SU-DHL-6 (cell line): ENCODE results near the gene CACNA1B.

ENCODE experiments used
- H2AFZ ChIP-seq: fragments of 200-600 bp; sonication (generic); 2 replicates; pipeline ENCODE4 v1.6.1; 2014; ENCODE audit warnings: low read depth, mild to moderate bottlenecking, moderate library complexity, mixed read lengths, antibody characterized with exemption, low read length; ENCODE audit not compliant: severe bottlenecking
- H3F3A ChIP-seq: fragments of 200-600 bp; shearing (Covaris generic); 2 replicates; pipeline ENCODE4 v1.6.0; 2016; ENCODE audit warnings: antibody characterized with exemption, mild to moderate bottlenecking; ENCODE audit not compliant: insufficient read depth
- H3K27ac ChIP-seq: fragments of 200-600 bp; sonication (generic); 2 replicates; pipeline ENCODE4 v1.5.1; 2016; ENCODE audit warnings: low read depth, mild to moderate bottlenecking, low read length, moderate library complexity, mixed read lengths
- H3K27me3 ChIP-seq: fragments of 200-600 bp; sonication (generic), shearing (Covaris generic); 2 replicates; pipeline ENCODE4 v1.6.0; 2014; ENCODE audit warnings: mild to moderate bottlenecking, low read length
- H3K36me3 ChIP-seq: fragments of 200-600 bp; sonication (generic); 2 replicates; pipeline ENCODE4 v1.6.1; 2014; ENCODE audit warnings: mild to moderate bottlenecking, low read length, mixed read lengths
- H3K4me2 ChIP-seq: fragments of 300-600, 200-600 bp; shearing (Covaris generic), sonication (generic); 2 replicates; pipeline ENCODE4 v1.6.0; 2014; ENCODE audit warnings: low read length, low read depth, mild to moderate bottlenecking; ENCODE audit not compliant: poor library complexity, severe bottlenecking
- H3K4me3 ChIP-seq: fragments of 200-600 bp; sonication (generic); 2 replicates; pipeline ENCODE4 v1.5.1; 2014; ENCODE audit warnings: antibody characterized with exemption, low read length, mild to moderate bottlenecking, mixed read lengths; ENCODE audit not compliant: insufficient read depth, poor library complexity, severe bottlenecking
- H3K79me2 ChIP-seq: fragments of 200-600 bp; sonication (generic); 2 replicates; pipeline ENCODE4 v1.6.1; 2014; ENCODE audit warnings: mild to moderate bottlenecking, low read length, moderate library complexity; ENCODE audit not compliant: insufficient read depth
- H3K9ac ChIP-seq: fragments of 200-600 bp; sonication (generic); 2 replicates; pipeline ENCODE4 v1.7.0; 2014; ENCODE audit warnings: mild to moderate bottlenecking, low read length
- H3K9me2 ChIP-seq: fragments of 200-600 bp; sonication (generic); replicated peaks from 2 replicates; pipeline ENCODE4 v1.6.1; 2014; ENCODE audit warnings: low read length; ENCODE audit not compliant: insufficient read depth
- H3K9me3 ChIP-seq: fragments of 200-600 bp; sonication (generic); 2 replicates; pipeline ENCODE4 v1.6.1; 2014; ENCODE audit warnings: low read length, mixed read lengths; ENCODE audit not compliant: insufficient read depth
- H4K20me1 ChIP-seq: fragments of 200-600 bp; sonication (generic); 2 replicates; pipeline ENCODE4 v1.6.1; 2014; ENCODE audit warnings: low read depth, mild to moderate bottlenecking, antibody characterized with exemption, low read length, moderate library complexity, mixed read lengths
- CTCF ChIP-seq: fragments of 200-600 bp; sonication (generic); IDR thresholded peaks from one replicate; pipeline ENCODE4 v1.5.1; 2017; ENCODE audit warnings: antibody characterized with exemption, mild to moderate bottlenecking, low read length, moderate library complexity; ENCODE audit not compliant: insufficient read depth, poor library complexity, severe bottlenecking
- EZH2phosphoT487 ChIP-seq: fragments of 200-600 bp; sonication (generic), shearing (Covaris generic); conservative IDR thresholded peaks from 2 replicates; pipeline ENCODE4 v1.6.1; 2018; ENCODE audit warnings: mild to moderate bottlenecking, antibody characterized with exemption, low read length, moderate library complexity, mixed read lengths

Gene CACNA1B

GRCh38 chr9:138073408-138073807 is 195.8 kb downstream of the CACNA1B start:
- no peaks in the 10 kb centered on the region for H3K36me3 ChIP-seq
- H3K27ac ChIP-seq: no peak overlapping the region
- H3K9me2 ChIP-seq: no peaks in the 10 kb centered on the region
- H3K9me3 ChIP-seq: no peaks in the 10 kb centered on the region
- H3K9ac ChIP-seq: no peak overlapping the region
- no peak overlapping the region for H2AFZ ChIP-seq
- H3F3A ChIP-seq: no peaks in the 10 kb centered on the region
- no peaks in the 10 kb centered on the region for H4K20me1 ChIP-seq
- H3K79me2 ChIP-seq: no peaks in the 10 kb centered on the region
- TF ChIP-seq EZH2phosphoT487 (no peak), CTCF (no peak)
- no peak overlapping the region for H3K4me2 ChIP-seq
- no peak overlapping the region for H3K4me3 ChIP-seq
- H3K27me3 ChIP-seq: no peaks in the 10 kb centered on the region

- Histone ChIP-seq H3K36me3 (no peaks in the 10 kb centered on the region), H3K9me3 (no peaks in the 10 kb centered on the region), H3F3A (no peaks in the 10 kb centered on the region), H4K20me1 (no peaks in the 10 kb centered on the region), H2AFZ (no peak overlapping the region), H3K4me2 (no peak overlapping the region), H3K27me3 (no peaks in the 10 kb centered on the region), H3K9ac (no peak overlapping the region), H3K4me3 (no peak overlapping the region), H3K9me2 (no peaks in the 10 kb centered on the region), H3K79me2 (no peaks in the 10 kb centered on the region), H3K27ac (no peak overlapping the region)
- TF ChIP-seq EZH2phosphoT487 (no peak), CTCF (no peak)
These were observed 196.2 kb downstream of the CACNA1B start for GRCh38 chr9:138073808-138074207.

GRCh38 chr9:138074516-138074915 is 196.9 kb downstream of the CACNA1B start:
- Histone ChIP-seq H3K27ac (no peak overlapping the region), H3K27me3 (no peaks in the 10 kb centered on the region)
- TF ChIP-seq EZH2phosphoT487 (no peak), CTCF (no peak)

More at GRCh38 chr9:138074516-138074915, 196.9 kb downstream of the CACNA1B start:
- Histone ChIP-seq H3K4me2 (no peak overlapping the region), H3K36me3 (no peaks in the 10 kb centered on the region), H3K9me3 (no peaks in the 10 kb centered on the region), H4K20me1 (no peaks in the 10 kb centered on the region), H2AFZ (no peak overlapping the region), H3F3A (no peaks in the 10 kb centered on the region), H3K4me3 (no peak overlapping the region), H3K79me2 (no peaks in the 10 kb centered on the region), H3K9me2 (no peaks in the 10 kb centered on the region), H3K9ac (no peak overlapping the region)
